Neuronal stem cell (in vitro differentiated cells): ENCODE measurements around the gene MRPL23. TPM values are rescaled to one million over a fixed set of nuclear protein-coding genes. Genes with fewer than 3 reads are reported as not detected.

Source experiments
- DNase-seq: peaks from one replicate; pipeline ENCODE4 v3.0.0-alpha.2; 2013; ENCODE audit warnings: low spot score
- H2AFZ ChIP-seq: one replicate; pipeline ENCODE4 v1.6.1; 2013; ENCODE audit warnings: mild to moderate bottlenecking, low read length, inconsistent platforms
- H2AK5ac ChIP-seq: 2 replicates; pipeline ENCODE4 v1.6.1; 2013; ENCODE audit warnings: low read depth, mild to moderate bottlenecking, inconsistent platforms, low read length, moderate library complexity, mixed read lengths
- H2BK120ac ChIP-seq: 2 replicates; pipeline ENCODE4 v1.6.1; 2013; ENCODE audit warnings: low read depth, mild to moderate bottlenecking, inconsistent platforms, low read length, moderate library complexity, mixed read lengths
- H2BK12ac ChIP-seq: one replicate; pipeline ENCODE4 v1.6.1; 2013; ENCODE audit warnings: low read length, inconsistent platforms
- H2BK15ac ChIP-seq: 2 replicates; pipeline ENCODE4 v1.6.1; 2013; ENCODE audit warnings: mild to moderate bottlenecking, low read length, inconsistent platforms, mixed read lengths
- H2BK5ac ChIP-seq: one replicate; pipeline ENCODE4 v1.6.1; 2013; ENCODE audit warnings: inconsistent platforms, mild to moderate bottlenecking, low read length, moderate library complexity
- H3K14ac ChIP-seq: one replicate; pipeline ENCODE4 v1.6.1; 2013; ENCODE audit warnings: low read length, inconsistent platforms
- H3K18ac ChIP-seq: 2 replicates; pipeline ENCODE4 v1.6.1; 2013; ENCODE audit warnings: low read length, inconsistent platforms
- H3K23ac ChIP-seq: 2 replicates; pipeline ENCODE4 v1.6.1; 2013; ENCODE audit warnings: low read depth, mild to moderate bottlenecking, mixed read lengths, low read length, inconsistent platforms; ENCODE audit not compliant: poor library complexity
- H3K27ac ChIP-seq: replicated peaks from 3 replicates; pipeline ENCODE4 v1.5.1; 2013; ENCODE audit warnings: low read length, inconsistent platforms
- H3K27me3 ChIP-seq, 3 experiments: 2 replicates each; pipeline ENCODE4 v1.6.1; 2013; ENCODE audit warnings: low read length in 3 of 3, mild to moderate bottlenecking in 2 of 3, inconsistent platforms in 1 of 3, low read depth in 1 of 3, mixed read lengths in 1 of 3, moderate library complexity in 1 of 3; ENCODE audit not compliant: control insufficient read depth in 3 of 3, insufficient read depth in 3 of 3
- H3K36me3 ChIP-seq, 2 donors: replicated peaks in 1 of 2; 2 replicates each; pipeline ENCODE4 v1.6.1; 2013; ENCODE audit warnings: low read length in 2 of 2; ENCODE audit not compliant: control insufficient read depth in 2 of 2, insufficient read depth in 2 of 2
- H3K4ac ChIP-seq: 2 replicates; pipeline ENCODE4 v1.6.1; 2013; ENCODE audit warnings: inconsistent platforms, mild to moderate bottlenecking, low read length, moderate library complexity
- H3K4me1 ChIP-seq, 2 donors: 1 replicate in 1 of 2; 2 replicates in 1 of 2; pipeline ENCODE4 v1.6.1; 2013; ENCODE audit warnings: low read length in 2 of 2, low read depth in 1 of 2; ENCODE audit not compliant: control insufficient read depth in 2 of 2, insufficient read depth in 1 of 2
- H3K4me2 ChIP-seq: one replicate; pipeline ENCODE4 v1.6.1; 2013; ENCODE audit warnings: mild to moderate bottlenecking, low read length, inconsistent platforms; ENCODE audit not compliant: insufficient read depth, poor library complexity, severe bottlenecking
- H3K4me3 ChIP-seq, 2 donors: 2 replicates each; pipeline ENCODE4 v1.5.1; 2013; ENCODE audit warnings: low read length in 2 of 2, mild to moderate bottlenecking in 2 of 2, inconsistent platforms in 1 of 2, moderate library complexity in 1 of 2
- H3K79me1 ChIP-seq: one replicate; pipeline ENCODE4 v1.6.1; 2013; ENCODE audit warnings: low read depth, mild to moderate bottlenecking, inconsistent platforms, low read length, moderate library complexity
- H3K9ac ChIP-seq: one replicate; pipeline ENCODE4 v1.6.1; 2013; ENCODE audit warnings: mild to moderate bottlenecking, low read depth, low read length, inconsistent platforms; ENCODE audit not compliant: poor library complexity
- H3K9me3 ChIP-seq, 2 donors: replicated peaks in 1 of 2; 2 replicates each; pipeline versions ENCODE3 to v1.6.1; 2013; ENCODE audit warnings: low read length in 2 of 2, mild to moderate bottlenecking in 2 of 2, inconsistent platforms in 1 of 2, low read depth in 1 of 2, mixed read lengths in 1 of 2, moderate library complexity in 1 of 2; ENCODE audit not compliant: control insufficient read depth in 2 of 2, insufficient read depth in 1 of 2
- H4K8ac ChIP-seq: one replicate; pipeline ENCODE4 v1.6.1; 2013; ENCODE audit warnings: low read depth, mild to moderate bottlenecking, inconsistent platforms, low read length, moderate library complexity
- H4K91ac ChIP-seq: one replicate; pipeline ENCODE4 v1.6.1; 2013; ENCODE audit warnings: low read length, low read depth, mild to moderate bottlenecking, inconsistent platforms; ENCODE audit not compliant: poor library complexity
- WGBS, 2 donors: extraction: QIAGEN DNeasy Blood & Tissue Kit; methylation state at CpG; one replicate each; pipeline ENCODE4 v1.1.7; 2013; ENCODE audit warnings: missing lambda C conversion rate in 2 of 2, mixed read lengths in 1 of 2; ENCODE audit not compliant: insufficient read length in 2 of 2, insufficient replicate concordance in 1 of 2; ENCODE audit errors: extremely low coverage in 2 of 2; 5-methylcytosine and 5-hydroxymethylcytosine counted together
- small RNA-seq: library from polyadenylated mRNA; stranded (forward); fragments of <200 nt; extraction: miRNeasy Mini kit (QIAGEN cat#:217004); gene quantifications from one replicate; pipeline ENCODE3, GENCODE V24; 2013; ENCODE audit not compliant: insufficient read depth

The MRPL23 gene

DNA sequence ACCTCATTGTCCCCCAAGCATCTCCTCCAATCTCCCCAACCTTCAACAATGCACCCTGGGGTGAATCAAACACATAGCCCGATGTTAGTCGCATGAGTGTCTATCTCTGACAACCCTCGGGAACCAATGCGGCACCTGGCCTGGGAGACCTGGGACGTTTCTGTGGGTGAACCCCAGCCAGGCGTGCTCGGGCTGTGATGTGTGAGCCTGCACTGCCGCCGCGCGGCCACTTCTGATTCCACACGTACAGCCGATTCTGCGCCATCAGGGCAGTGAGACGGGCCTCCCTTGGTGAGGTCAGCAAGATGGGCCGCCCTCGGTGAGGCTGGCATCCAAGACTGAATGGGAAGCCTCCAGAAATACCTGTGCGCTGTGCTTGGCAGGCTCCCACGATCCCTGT is 55.7 kb downstream of the MRPL23 start:
- Histone ChIP-seq H2BK5ac (no peak overlapping the region), H2BK12ac (no peak overlapping the region), H3K27me3 (no peaks in the 10 kb centered on the region), H3K79me1 (no peaks in the 10 kb centered on the region), H3K4me1 (no peaks in the 10 kb centered on the region), H3K36me3 (no peaks in the 10 kb centered on the region), H3K4ac (no peak overlapping the region), H3K9ac (no peak overlapping the region), H3K4me3 (no peak overlapping the region), H3K27ac (no peak overlapping the region), H3K9me3 (no peaks in the 10 kb centered on the region), H4K8ac (no peak overlapping the region), H3K23ac (no peak overlapping the region), H3K4me2 (no peak overlapping the region), H3K14ac (no peak overlapping the region), H2BK15ac (no peak overlapping the region), H4K91ac (no peak overlapping the region), H2AFZ (no peak overlapping the region), H3K18ac (no peak overlapping the region), H2AK5ac (no peak overlapping the region), H2BK120ac (no peak overlapping the region)
- DNase-seq: no peak
- WGBS, 2 donors: no CpG with 5 or more reads among the region's 19 CpGs

DNA sequence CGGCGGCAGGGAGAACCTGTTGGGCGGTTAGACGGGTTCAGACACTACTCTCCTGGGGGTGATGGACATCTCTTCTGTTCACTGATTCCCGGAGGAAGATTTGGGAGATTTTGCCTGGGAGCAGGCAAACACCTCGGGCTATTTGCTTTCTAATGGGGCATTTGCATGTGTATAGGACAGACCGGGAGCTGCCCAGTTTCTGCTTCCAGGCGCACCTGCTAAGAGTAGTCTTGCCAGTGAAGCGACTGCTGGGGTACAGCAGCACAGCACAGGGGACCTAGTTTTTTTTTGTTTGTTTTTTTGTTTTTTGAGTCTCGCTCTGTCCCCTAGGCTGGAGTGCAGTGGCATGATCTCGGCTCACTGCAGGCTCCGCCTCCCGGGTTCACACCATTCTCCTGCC is 57.3 kb downstream of the MRPL23 start:
- no peak overlapping the region for H3K27ac ChIP-seq
- no peak overlapping the region for H2AFZ ChIP-seq
- H2BK5ac ChIP-seq: no peak overlapping the region
- no peaks in the 10 kb centered on the region for H3K79me1 ChIP-seq
- no peak overlapping the region for H3K9ac ChIP-seq
- H3K4ac ChIP-seq: no peak overlapping the region
- no peak overlapping the region for H3K23ac ChIP-seq
- no peak for DNase-seq
- H3K4me1 ChIP-seq: no peaks in the 10 kb centered on the region
- WGBS, 2 donors: no CpG with 5 or more reads among the region's 13 CpGs
- no peaks in the 10 kb centered on the region for H3K9me3 ChIP-seq
- H3K27me3 ChIP-seq: no peaks in the 10 kb centered on the region
- no peak overlapping the region for H2BK15ac ChIP-seq
- H2BK120ac ChIP-seq: no peak overlapping the region
- H3K4me2 ChIP-seq: no peak overlapping the region
- no peak overlapping the region for H3K4me3 ChIP-seq
- H3K18ac ChIP-seq: no peak overlapping the region
- no peak overlapping the region for H2BK12ac ChIP-seq
- no peaks in the 10 kb centered on the region for H3K36me3 ChIP-seq
- no peak overlapping the region for H4K8ac ChIP-seq
- no peak overlapping the region for H3K14ac ChIP-seq
- H4K91ac ChIP-seq: no peak overlapping the region
- H2AK5ac ChIP-seq: no peak overlapping the region

Small RNA genes lying within 50 kb of the gene (small RNA-seq; reads per million reads assigned to genes)
- gene RF01972 (not detected), gene RF01973 (not detected)
